Measurements from ENCODE around the gene ARHGEF16.

ARHGEF16 gene

DNA sequence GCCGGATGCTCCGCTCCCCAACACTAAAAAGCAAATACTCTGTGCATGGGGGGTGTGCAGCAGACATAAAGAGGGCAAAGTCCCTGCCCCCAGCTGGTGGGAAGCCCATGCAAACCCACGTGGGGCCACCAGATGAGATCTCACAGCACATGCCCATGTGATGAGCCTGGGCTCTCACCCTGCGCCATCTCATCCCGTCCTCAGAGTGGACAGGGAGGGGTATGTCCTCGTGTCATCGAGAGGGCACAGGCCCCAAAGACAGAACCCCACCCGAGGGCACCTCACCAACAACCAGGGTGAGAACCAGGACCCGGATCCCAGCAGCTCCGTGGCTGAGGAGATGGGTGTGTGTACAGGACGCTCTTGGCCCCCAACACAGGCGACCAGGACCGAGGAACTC is 25.1 kb upstream of the ARHGEF16 start:
- no peaks in the 10 kb centered on the region for H3K9me3 ChIP-seq (ENCODE audit: severe bottlenecking)
- no peaks in the 10 kb centered on the region for H3K36me3 ChIP-seq (ENCODE audit: low read depth)
- ATAC-seq (ENCODE audit: low read depth) = no peak
- no peak overlapping the region for H3K4me3 ChIP-seq (ENCODE audit: severe bottlenecking)
- no peaks in the 10 kb centered on the region for H3K4me1 ChIP-seq (ENCODE audit: insufficient read depth, poor library complexity, severe bottlenecking)
- no peaks in the 10 kb centered on the region for H3K27me3 ChIP-seq (ENCODE audit: insufficient read depth, poor library complexity, severe bottlenecking)
- no peak for DNase-seq (ENCODE audit: low spot score)
- no peak overlapping the region for H3K27ac ChIP-seq (ENCODE audit: poor library complexity, severe bottlenecking)
- TF ChIP-seq, protein P1, sequence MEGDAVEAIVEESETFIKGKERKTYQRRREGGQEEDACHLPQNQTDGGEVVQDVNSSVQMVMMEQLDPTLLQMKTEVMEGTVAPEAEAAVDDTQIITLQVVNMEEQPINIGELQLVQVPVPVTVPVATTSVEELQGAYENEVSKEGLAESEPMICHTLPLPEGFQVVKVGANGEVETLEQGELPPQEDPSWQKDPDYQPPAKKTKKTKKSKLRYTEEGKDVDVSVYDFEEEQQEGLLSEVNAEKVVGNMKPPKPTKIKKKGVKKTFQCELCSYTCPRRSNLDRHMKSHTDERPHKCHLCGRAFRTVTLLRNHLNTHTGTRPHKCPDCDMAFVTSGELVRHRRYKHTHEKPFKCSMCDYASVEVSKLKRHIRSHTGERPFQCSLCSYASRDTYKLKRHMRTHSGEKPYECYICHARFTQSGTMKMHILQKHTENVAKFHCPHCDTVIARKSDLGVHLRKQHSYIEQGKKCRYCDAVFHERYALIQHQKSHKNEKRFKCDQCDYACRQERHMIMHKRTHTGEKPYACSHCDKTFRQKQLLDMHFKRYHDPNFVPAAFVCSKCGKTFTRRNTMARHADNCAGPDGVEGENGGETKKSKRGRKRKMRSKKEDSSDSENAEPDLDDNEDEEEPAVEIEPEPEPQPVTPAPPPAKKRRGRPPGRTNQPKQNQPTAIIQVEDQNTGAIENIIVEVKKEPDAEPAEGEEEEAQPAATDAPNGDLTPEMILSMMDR (IDR thresholded peaks at IDR 0.05; ENCODE audit: poor library complexity, severe bottlenecking) = no peak

DNA sequence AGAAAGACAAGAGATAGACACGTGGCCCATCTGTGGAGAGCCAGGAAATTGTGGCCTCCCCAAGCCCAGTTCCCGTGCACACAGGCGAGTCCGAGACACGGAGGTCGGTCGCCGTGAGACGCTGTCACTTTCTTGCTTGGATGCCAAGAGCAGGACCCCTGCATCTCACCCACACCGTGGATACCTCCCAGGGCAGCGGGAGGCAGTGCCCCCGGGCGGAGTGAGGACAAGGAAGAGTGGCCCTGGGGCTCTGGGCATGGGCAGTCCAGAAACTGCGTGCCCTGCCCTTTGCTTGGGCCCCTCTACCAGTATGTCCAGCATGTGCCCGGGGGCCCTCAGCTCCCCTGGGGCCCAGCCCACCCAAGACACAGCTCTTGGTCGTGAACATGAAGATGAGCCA is 24.7 kb upstream of the ARHGEF16 start:
- H3K27me3 ChIP-seq (ENCODE audit: insufficient read depth, poor library complexity, severe bottlenecking) = peaks cover 1% of the 10 kb centered on the region
- no peak for DNase-seq (ENCODE audit: low spot score)

DNA sequence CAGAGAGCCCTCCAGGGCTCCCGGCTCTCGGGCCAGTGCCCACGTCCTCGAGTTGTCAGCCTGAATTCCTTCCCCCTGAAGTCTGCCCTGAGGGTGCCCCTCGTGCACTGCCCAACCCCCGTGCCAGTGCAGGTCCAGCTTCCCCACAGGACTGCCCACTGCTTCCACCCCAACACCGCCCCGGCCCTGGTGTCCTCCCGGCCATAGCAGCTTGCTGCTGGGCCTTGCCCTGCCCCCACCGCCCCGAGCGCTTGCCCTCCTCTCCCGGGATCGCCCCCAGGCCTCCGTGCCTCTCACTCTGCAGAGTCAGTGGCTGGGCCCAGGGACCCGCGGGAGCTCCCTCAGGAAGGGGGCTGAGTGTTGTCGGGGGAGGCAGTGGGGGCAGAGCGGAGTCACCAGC is 24.1 kb upstream of the ARHGEF16 start:
- Histone ChIP-seq H3K27ac (ENCODE audit: poor library complexity, severe bottlenecking) (no peak overlapping the region), H3K27me3 (ENCODE audit: insufficient read depth, poor library complexity, severe bottlenecking) (peaks cover 7% of the 10 kb centered on the region), H3K36me3 (ENCODE audit: low read depth) (no peaks in the 10 kb centered on the region), H3K4me1 (ENCODE audit: insufficient read depth, poor library complexity, severe bottlenecking) (no peaks in the 10 kb centered on the region), H3K9me3 (ENCODE audit: severe bottlenecking) (no peaks in the 10 kb centered on the region), H3K4me3 (ENCODE audit: severe bottlenecking) (no peak overlapping the region)
- ATAC-seq (ENCODE audit: low read depth) (no peak), DNase-seq (ENCODE audit: low spot score) (no peak)
- TF ChIP-seq, protein P1 (IDR thresholded peaks at IDR 0.05; ENCODE audit: poor library complexity, severe bottlenecking) = no peak

More for the DNA sequence above, 24.7 kb upstream of the ARHGEF16 start:
- Histone ChIP-seq H3K27ac (ENCODE audit: poor library complexity, severe bottlenecking) (no peak overlapping the region), H3K36me3 (ENCODE audit: low read depth) (no peaks in the 10 kb centered on the region), H3K4me3 (ENCODE audit: severe bottlenecking) (no peak overlapping the region), H3K4me1 (ENCODE audit: insufficient read depth, poor library complexity, severe bottlenecking) (no peaks in the 10 kb centered on the region), H3K9me3 (ENCODE audit: severe bottlenecking) (no peaks in the 10 kb centered on the region)
- TF ChIP-seq, protein P1 (IDR thresholded peaks at IDR 0.05; ENCODE audit: poor library complexity, severe bottlenecking) = no peak
- ATAC-seq (ENCODE audit: low read depth) = no peak

DNA sequence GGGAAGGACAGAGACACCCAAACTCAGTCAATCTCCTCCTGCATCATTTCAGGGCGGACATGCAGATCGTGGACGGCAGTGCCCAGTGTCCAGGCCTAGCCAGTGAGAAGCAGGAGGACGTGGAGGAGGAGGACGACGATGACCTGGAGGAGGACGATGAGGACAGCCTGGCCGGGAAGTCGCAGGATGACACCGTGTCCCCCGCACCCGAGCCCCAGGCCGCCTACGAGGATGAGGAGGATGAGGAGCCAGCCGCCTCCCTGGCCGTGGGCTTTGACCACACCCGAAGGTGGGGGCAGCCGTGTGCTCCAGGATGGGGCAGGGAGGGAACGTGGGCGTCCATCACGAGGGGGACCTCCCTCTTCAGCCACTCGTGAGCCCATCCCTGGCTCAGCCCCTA is 23.6 kb upstream of the ARHGEF16 start:
- no peak for DNase-seq (ENCODE audit: low spot score)
- no peaks in the 10 kb centered on the region for H3K9me3 ChIP-seq (ENCODE audit: severe bottlenecking)
- no peaks in the 10 kb centered on the region for H3K4me1 ChIP-seq (ENCODE audit: insufficient read depth, poor library complexity, severe bottlenecking)
- H3K36me3 ChIP-seq (ENCODE audit: low read depth) = no peaks in the 10 kb centered on the region
- peaks cover 12% of the 10 kb centered on the region for H3K27me3 ChIP-seq (ENCODE audit: insufficient read depth, poor library complexity, severe bottlenecking)
- no peak for ATAC-seq (ENCODE audit: low read depth)
- TF ChIP-seq, protein P1 (IDR thresholded peaks at IDR 0.05; ENCODE audit: poor library complexity, severe bottlenecking) = no peak
- no peak overlapping the region for H3K4me3 ChIP-seq (ENCODE audit: severe bottlenecking)
- no peak overlapping the region for H3K27ac ChIP-seq (ENCODE audit: poor library complexity, severe bottlenecking)

GRCh38 chr1:3431266-3431665 is 23.2 kb upstream of the ARHGEF16 start:
- DNase-seq (ENCODE audit: low spot score) (no peak), ATAC-seq (ENCODE audit: low read depth) (peak; percentile 57)
- no peak overlapping the region for H3K27ac ChIP-seq (ENCODE audit: poor library complexity, severe bottlenecking)
- H3K36me3 ChIP-seq (ENCODE audit: low read depth) = no peaks in the 10 kb centered on the region
- H3K9me3 ChIP-seq (ENCODE audit: severe bottlenecking) = no peaks in the 10 kb centered on the region
- TF ChIP-seq, protein P1 (IDR thresholded peaks at IDR 0.05; ENCODE audit: poor library complexity, severe bottlenecking) = peak; percentile 23
- no peak overlapping the region for H3K4me3 ChIP-seq (ENCODE audit: severe bottlenecking)
- H3K4me1 ChIP-seq (ENCODE audit: insufficient read depth, poor library complexity, severe bottlenecking) = no peaks in the 10 kb centered on the region
- H3K27me3 ChIP-seq (ENCODE audit: insufficient read depth, poor library complexity, severe bottlenecking) = peaks cover 12% of the 10 kb centered on the region
